Fibroblast of peridontal ligament (primary cell): Measurements from ENCODE around the gene HES2.
"Not testable (repeated sequence)": the region's sequence is repeated elsewhere in the genome, so short reads cannot be mapped to it uniquely, and the experiment has no call there.

Experiments used
- DNase-seq: peaks from one replicate; pipeline ENCODE4 v3.0.0-alpha.2; 2010; ENCODE audit errors: extremely low read depth

Gene HES2

DNA sequence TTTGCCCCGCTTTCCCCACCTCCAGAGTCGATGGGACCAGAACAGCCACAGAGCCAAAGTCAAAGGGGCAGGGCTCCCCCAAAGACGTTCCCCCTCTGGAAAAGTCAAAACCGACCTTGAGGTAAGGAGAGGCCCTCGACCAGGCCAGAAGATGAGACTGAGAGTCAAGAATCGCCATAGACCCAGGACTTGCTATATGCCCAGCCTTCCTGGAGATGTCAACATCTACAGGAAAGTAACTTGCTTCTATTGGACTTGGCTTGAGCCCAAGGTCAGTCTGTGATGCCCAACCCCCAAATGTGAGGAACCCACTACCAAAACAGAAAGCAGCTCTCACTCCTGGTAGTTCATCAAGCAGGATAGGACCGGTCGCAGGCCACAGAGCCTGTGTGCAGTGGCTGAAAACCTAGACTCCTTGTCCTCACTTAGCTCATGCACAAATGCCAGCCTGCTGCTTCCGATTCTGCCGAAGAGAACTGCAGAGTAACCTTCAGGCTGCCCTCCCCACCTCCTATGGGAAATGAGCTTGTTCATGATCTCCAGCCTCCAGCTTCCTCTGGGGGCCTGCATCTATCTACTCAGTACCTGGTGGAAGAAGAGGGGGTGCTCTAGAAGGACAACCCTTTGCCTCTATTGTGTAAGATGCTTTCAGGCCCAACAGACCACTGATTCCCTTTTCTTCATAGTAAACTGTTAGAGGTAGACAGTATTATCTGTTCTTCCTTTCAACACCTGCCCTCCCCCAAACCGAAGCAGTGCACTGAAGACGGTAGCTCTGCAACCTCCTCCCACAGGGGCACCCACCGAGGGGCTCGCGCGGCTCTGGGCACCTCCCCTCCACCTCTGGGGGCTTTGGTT, 27.5 kb downstream of the HES2 start:
- no peak for DNase-seq

DNA sequence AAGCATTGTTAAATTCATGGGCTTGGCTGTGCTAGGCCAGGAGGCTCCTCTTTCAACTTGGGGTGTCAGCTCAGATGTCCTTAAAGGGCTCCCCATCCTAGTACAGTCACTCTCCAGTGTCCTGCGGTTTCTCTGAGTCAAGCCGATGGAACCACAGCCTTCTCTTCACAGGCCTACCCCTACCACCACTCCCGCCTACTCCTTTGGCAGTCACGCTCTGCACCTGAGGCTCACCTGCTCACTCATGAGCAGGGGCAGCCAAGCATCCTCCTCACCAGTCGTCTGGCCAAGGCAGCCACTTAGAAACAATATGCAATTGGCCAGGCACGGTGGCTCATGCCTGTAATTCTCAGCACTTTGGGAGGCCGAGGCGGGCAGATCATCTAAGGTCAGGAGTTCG, 29.7 kb downstream of the HES2 start:
- DNase-seq = no peak

DNA sequence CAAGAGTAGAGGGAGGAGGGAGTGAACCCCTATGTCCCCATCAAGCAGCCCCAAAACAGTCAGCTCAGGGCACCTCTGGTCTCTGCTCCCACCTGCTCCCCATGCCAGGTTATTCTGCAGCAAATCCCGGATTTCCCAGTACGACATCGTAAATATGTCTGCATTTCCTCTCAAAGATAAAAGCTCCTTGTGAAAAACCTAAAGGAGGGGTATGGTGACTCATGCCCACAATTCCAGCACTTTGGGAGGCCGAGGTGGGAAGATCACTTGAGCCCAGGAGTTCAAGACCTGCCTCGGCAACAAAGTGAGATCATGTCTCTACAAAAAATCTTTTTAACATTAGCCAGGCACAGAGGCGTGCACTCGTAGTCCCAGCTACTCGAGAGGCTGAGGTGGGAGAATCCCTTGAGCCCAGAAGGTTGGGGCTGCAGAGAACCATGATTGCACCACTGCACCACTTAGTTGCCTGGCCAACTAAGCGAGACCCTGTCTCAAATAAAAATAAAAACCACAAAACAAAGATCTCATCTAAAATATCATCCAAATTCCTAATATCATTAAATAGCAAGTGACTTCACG, 33.3 kb downstream of the HES2 start:
- DNase-seq = no peak

DNA sequence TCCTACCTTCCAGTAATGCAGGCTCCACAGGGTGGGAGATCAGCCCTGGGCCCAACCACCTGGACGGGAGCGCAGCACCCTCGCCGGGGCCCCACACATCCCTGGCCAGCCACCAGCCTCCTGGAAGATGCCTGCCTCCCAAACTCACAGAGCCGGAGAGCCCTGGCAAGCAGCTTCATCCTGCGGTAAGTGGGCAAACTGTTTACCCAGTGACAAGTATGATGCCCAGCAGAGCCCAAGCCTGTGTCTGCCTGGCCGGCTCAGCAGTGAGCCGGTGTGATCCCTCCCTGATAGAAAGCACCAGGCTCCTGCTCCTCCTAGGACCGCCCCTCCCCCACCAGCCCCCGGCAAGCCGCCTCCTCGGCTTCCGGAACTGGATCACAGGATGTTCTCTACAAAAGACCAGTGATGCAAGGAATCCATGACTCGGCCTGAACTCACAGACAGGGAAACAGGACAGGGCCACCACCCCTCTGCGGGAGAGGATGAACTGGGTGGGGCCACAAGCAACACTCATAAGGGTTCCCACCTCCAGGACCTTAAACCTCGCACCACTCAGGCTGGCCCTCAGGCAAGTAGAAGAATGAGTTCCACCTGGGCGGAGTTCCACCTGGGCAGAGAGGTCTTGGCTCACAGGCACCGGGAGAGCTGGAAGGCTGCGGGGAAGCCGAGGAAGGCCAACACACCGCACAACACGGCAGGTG, 34.1 kb downstream of the HES2 start:
- peak; percentile 58 for DNase-seq

DNA sequence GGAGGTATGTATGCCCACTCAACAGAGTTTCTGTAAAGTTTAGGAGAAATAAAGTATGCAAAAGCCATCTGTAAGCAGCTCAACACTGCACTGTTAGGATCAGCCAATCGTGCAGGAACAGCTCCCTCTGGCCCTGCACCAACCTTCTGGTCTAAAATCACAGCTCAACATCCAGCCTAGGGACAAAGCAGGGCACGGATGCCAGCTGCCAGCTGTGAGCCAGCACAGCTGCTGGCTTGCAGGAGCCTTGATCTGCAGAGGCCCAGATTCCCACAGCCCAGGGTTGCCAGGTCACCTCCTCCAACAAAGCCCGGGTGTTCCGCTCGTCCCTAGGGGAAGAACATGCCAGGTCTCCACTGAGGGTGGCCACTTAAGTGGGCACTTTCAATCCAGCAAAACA, 34.8 kb downstream of the HES2 start:
- peak; percentile 33 for DNase-seq

DNA sequence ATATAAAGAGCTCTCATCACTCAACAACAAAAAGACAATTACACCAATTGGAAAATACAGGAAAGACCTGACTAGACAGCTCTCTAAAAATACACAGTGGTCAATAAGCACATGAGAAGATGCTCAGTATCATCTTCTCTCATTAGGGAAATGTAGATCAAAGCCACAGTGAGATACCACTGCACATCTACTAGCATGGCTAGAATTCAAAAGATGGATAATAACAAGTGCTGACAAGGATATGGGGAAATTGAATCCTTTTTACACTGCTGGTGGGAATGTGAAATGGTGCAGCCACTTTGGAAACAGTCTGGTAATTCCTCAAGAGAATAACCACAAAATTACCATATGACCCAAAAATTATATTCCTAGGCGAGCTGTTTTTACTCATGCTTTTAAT, 35.6 kb downstream of the HES2 start:
- DNase-seq = no peak

DNA sequence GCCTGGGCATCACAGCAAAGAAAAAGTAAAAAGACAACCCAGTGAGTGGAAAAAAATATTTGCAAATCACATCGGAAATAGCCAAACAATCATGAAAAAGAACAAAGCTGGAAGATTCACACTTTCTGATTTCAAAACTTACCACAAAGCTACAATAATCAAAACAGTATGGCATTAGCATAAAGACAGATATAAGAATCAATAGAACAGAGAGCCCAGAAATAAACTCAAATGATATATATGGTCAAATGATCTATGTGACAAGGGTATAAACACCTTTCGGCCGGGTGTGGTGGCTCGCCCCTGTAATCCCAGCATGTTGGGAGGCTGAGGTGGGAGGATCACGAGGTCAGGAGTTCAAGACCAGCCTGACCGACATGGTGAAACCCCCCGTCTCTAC, 39.7 kb downstream of the HES2 start:
- DNase-seq = no peak

DNA sequence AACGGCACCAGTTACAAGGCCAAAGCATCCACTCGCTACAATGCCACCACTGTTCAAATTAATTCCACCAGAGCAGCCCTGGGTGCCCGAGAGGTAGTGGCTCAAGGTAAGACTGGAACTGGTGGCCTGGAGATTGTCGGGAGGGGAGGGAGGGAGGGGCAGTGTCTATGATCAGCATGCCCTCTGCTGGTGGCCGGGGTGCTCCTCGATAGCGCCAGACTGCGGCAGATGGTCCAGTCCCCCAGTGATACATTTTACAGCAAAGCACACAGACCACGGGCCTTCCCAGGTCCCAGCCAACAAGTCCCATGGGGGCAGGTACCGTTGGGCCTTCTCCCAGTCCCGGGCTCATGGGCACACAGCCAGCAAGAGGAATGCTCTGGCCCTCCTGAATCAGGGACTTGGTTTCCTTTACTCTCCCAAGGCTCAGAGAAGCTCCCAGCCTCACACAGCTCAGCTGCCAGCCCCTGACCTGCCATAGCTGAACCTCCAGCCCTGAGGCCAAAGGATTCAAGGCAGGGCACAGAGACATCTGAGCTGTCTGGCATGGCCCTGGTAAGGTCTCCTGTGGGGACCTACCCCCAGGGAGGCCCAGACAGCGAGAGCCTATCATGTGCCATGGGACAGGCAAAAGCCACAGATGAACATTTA, 41.5 kb downstream of the HES2 start:
- no peak for DNase-seq

DNA sequence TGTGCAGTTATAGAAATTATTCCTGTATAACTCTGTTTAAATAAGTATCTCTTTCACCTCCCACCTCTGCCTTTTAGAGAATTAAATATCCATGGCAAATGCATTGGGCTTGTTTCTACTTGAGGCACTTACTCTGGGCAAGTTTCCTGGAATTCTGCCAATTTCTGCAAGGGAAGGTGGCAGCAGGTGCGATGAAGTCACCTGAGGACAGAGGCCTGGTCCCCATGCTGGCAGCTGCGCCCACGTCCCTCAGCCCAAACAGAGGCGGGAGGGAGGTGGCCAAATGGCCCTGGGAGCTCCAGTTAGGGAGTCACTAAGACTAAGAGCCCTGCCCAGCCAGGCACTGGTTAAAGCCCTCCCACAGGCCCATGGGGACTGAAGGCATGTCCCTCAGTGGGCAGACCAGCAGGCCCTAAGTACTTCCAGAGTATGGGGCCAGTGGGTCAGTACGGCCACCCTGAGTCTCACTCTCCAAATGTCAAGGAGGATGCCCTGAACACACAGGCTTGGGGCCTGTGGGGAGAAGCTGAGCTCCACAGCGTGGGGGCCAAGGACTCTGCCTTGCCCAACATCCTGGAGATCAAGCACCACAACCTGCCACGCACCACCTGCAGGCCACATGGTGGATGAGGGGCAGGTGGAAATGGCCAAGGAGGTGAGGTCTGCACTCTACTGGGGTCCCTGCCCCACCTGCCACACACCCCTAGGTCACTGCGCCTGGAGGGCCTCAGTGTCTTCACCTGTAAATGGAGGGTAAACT, 45.6 kb downstream of the HES2 start:
- DNase-seq = no peak

DNA sequence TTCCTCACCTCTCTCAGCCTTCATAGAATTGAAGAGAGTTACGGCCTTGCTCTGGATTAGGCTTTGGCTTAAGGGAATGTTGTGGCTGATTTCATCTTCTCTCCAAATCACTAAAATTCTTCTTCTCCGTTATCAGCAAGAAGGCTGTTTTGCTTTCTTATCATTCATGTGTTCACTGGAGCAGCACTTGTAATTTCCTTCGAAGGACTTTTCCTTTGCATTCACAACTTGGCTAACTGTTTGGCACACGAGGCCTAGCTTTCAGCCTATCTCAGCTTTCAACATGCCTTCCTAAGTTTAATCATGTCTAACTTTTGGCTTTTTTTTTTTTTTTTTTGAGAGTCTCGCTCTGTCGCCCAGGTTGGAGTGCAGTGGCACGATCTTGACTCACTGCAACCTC, 47.5 kb downstream of the HES2 start:
- DNase-seq = not testable (repeated sequence)

DNA sequence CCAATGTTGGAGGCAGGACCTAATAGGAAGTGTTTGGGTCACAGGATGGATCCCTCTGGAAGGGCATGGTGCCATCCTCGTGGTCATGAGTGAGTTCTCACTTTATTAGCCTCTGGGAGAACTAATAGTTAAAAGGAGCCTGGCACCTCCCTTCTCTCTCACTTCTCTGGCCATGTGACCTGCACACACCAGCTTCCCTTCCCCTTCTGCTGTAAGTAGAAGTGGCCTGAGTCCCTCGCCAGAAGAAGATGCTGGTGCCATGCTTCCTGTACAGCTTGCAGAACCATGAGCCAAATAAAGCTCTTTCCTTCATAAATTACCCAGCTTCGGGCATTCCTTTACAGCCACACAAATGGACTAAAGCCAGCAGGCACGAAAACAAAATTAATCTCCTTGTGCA, 49.7 kb downstream of the HES2 start:
- no peak for DNase-seq

DNA sequence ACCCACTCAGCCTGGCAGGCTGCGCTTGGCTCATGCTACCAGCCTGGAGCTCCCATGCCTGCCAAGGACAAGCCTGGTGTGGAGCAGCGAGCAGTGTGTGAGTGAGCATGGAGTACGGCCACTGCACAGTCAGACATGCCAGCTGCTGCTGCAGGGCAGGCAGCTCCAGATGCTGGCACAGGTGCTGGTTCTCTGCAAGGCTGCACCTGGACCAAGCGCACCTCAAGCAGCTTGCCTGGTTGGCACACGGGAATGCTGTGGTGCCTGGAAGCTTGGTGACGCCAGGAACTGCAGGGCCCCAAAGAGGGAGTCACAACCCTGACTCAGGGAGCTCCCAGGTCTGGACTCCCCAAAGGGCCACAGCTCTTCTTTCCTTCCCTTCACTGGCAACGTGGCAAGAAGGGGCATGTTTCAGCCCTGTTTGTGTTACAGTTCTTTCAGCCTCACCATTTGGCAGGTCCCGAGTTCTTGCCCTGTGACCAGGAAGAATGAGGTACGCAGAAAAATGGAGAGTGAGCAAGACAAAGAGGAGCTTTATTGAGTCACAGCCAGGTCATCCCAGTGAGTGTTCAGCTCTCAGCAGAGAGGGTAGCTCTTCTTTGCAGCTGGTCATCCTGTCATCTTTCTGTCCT, 52.2 kb downstream of the HES2 start:
- no peak for DNase-seq

DNA sequence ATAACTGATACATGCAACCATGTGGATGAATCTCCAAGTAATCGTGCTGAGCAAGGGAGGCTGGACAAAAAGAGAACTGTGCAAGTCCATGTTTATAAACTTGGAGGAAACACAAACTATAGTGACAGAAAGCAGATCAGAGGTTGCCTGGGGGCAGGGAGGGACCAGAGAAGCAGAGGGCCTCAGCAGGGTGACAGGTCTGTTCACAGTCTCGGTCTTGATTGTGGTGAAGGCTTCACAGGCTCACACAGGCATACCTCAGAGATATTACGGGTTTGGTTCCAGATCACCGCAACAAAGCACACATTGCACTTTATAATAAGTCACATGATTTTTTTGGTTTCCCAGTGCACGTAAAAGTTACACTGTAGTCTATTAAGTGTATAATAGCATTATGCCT, 54.7 kb downstream of the HES2 start:
- no peak for DNase-seq

DNA sequence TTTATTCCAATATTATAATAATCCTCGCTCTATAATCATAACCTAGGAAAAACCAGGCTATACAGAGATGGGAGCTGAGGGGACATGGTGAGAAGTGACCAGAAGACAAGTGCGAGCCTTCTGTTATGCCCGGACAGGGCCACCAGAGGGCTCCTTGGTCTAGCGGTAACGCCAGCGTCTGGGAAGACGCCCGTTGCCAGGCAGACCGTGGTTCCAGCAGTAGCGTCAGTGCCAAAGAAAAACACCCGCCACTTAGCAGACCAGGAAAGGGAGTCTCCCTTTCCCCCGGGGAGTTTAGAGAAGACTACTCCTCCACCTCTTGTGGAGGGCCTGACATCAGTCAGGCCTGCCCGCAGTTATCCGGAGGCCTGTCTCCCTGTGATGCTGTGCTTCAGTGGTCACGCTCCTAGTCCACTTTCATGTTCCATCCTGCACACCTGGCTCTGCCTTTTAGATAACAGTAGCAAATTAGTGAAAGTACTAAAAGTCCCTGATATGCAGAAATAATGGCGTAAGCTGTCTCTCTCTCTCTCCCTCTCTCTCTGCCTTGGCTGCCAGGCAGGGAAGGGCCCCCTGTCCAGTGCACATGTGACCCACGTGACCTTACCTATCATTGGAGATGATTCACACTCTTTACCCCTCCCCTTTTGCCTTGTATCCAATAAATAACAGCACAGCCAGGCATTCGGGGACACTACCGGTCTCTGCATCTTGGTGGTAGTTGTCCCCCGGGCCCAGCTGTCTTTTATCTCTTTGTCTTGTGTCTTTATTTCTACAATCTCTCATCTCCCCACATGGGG, 56.4 kb downstream of the HES2 start:
- peak; percentile 46 for DNase-seq
